Astrocyte of the spinal cord (primary cell): ENCODE data around the gene ABCC5.

ENCODE experiments used
- DNase-seq: peaks from one replicate; pipeline ENCODE4 v3.0.0; 2011; ENCODE audit warnings: low read depth, low spot score
- H3K4me3 ChIP-seq: 2 replicates; pipeline ENCODE4 v1.5.1; 2011; ENCODE audit warnings: low read depth, mild to moderate bottlenecking, low read length, moderate library complexity
- in situ Hi-C: cut with HindIII; loops from 2 replicates; pipeline ENCODE4 v1.10.0; 2017; ENCODE audit warnings: low sequenced_read_pairs
- TF ChIP-seq, protein P1 (sequence below): IDR thresholded peaks from 2 replicates; pipeline ENCODE4 v1.5.1; 2012; ENCODE audit warnings: low read depth, mild to moderate bottlenecking, low read length, inconsistent platforms

Gene ABCC5

DNA sequence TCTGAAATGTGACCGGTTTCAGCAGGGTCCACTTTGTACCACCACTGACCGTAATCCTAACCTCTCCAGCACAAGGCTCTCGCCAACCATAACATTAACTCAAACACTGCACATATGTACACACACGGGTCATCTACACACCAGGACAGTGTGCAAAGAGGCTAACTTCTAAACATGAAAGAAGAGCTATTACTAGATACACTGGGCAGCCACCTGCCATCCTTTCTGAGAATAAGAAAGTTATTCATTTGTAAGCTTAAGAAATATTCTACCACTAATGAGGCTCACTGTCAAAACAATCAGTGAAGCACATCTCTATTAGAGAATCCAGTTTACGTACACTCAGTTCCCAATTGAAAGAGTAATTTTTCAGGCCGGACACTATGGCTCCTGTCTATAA is 73.9 kb downstream of the ABCC5 start:
- DNase-seq: no peak
- no peak overlapping the region for H3K4me3 ChIP-seq
- in situ Hi-C loops: no loop called here
- TF ChIP-seq, protein P1, sequence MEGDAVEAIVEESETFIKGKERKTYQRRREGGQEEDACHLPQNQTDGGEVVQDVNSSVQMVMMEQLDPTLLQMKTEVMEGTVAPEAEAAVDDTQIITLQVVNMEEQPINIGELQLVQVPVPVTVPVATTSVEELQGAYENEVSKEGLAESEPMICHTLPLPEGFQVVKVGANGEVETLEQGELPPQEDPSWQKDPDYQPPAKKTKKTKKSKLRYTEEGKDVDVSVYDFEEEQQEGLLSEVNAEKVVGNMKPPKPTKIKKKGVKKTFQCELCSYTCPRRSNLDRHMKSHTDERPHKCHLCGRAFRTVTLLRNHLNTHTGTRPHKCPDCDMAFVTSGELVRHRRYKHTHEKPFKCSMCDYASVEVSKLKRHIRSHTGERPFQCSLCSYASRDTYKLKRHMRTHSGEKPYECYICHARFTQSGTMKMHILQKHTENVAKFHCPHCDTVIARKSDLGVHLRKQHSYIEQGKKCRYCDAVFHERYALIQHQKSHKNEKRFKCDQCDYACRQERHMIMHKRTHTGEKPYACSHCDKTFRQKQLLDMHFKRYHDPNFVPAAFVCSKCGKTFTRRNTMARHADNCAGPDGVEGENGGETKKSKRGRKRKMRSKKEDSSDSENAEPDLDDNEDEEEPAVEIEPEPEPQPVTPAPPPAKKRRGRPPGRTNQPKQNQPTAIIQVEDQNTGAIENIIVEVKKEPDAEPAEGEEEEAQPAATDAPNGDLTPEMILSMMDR: no peak

GRCh38 chr3:183941216-183941615 is 76.5 kb downstream of the ABCC5 start:
- no peak for DNase-seq
- in situ Hi-C loops: no loop called here
- no peak overlapping the region for H3K4me3 ChIP-seq
- TF ChIP-seq, protein P1: no peak

DNA sequence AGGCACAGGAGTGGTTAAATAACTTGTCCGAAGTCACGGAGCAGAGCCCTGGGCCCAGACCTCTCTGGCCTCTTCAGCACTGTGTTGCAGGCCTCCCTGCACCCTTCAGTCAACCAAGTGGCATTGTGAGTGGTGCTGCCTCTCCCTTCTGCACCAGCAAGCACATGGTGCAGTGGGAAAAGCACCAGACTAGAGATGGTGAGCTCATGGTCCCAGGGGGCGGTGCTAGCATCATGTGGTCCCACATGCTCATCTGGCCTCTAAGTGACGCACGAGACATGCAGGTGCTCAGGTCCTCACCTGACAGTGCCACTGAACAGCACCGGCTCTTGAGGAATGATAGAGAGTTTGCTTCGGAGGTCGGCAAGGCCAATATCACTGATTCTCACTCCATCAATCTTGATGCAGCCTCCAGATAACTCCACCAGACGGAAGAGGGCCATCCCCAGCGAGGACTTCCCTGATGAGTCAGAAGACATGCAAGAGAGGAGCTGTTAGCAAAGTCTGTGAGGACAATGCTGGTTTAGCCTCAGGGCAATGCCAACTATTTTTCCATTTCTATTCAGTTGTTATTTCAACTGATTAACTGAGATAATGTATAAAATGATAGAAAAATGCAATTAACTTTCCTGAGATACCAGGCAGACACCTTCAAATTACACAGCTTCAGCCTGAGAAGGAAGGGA is 79.9 kb downstream of the ABCC5 start:
- in situ Hi-C loops: no loop called here
- no peak for DNase-seq
- TF ChIP-seq, protein P1: no peak
- H3K4me3 ChIP-seq: no peak overlapping the region

DNA sequence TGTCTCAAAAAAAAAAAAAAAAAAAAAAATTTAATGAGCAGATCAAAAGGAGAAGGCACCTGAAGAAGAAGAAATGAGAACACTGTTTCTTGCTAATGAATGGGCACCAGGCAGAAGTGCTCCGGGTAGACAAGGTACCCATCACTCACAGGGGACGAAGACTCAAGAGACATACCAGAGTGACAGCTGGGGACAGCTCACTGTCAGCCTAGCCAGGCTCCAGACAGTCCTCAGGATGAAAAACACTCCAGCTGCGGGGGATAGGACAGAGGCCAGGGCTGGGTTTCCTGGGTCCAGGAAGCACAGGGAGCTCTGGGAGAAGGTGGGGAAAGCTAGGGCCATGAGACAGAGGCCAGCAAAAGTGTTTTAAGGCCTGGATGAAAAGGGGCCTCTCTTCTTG is 84.5 kb downstream of the ABCC5 start:
- in situ Hi-C loops: no loop called here
- TF ChIP-seq, protein P1: no peak

DNA sequence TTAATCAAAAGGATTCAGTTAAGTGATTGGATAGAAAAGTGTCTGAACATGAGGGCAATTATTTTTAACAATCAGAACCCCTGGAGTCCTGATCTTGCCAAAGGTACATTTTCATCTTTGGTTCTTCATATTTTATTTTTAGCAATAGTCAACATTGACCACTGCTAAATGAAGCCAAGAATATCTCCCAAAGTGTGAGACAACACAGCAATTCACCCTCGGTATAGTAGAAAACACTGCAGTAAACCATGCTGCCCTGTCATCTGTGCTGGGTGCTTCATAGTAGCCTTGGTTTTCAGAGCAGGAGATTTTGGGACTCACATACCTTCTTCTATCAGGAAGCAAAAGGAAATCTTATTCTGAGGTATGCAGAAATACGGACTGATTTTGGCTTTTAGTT is 85.8 kb downstream of the ABCC5 start:
- in situ Hi-C loops: no loop called here
- TF ChIP-seq, protein P1: no peak
- DNase-seq: no peak
- no peak overlapping the region for H3K4me3 ChIP-seq

More for the DNA sequence above, 84.5 kb downstream of the ABCC5 start:
- DNase-seq: no peak
- H3K4me3 ChIP-seq: no peak overlapping the region

DNA sequence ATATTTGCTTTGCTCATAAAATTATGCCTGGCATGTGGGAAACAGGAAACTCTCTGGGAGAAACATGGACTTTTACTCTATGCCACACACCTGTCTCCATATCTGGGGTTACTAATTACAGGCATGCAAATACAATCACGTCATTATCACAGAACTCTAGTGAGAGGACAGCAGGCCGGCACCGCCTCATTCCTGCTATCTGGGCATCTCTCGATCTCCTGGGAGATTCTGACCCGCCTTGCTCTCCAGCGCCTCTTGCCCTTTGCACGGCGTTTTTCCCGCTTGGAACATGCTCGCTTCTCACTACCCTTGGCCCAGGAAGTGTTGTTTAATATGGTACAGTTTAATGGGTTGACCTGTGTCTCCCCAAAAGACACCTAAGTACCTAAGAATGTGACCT is 87.6 kb downstream of the ABCC5 start:
- DNase-seq: no peak
- H3K4me3 ChIP-seq: no peak overlapping the region
- in situ Hi-C loops: no loop called here
- TF ChIP-seq, protein P1: no peak
